T-helper 1 cell treated with Interleukin-12 subunit alpha and Interleukin-12 subunit beta and Interleukin-4 antibody, amounts not matched to agents 30 μg/mL and 1 μg/mL, for 36 hours (primary cell): ENCODE data around the gene CNNM3.

ENCODE experiments used
- H3K27ac Mint-ChIP-seq: one replicate; pipeline ENCODE4 v1.8.0; 2021; ENCODE audit warnings: mild to moderate bottlenecking, mixed read lengths
- H3K27me3 Mint-ChIP-seq: one replicate; pipeline ENCODE4 v1.8.0; 2021; ENCODE audit warnings: low read depth, mixed read lengths
- H3K36me3 Mint-ChIP-seq: one replicate; pipeline ENCODE4 v1.8.0; 2021; ENCODE audit warnings: low read depth, mixed read lengths
- H3K4me1 Mint-ChIP-seq: one replicate; pipeline ENCODE4 v1.8.0; 2021; ENCODE audit warnings: low read depth, mixed read lengths
- H3K4me3 Mint-ChIP-seq: one replicate; pipeline ENCODE4 v1.8.0; 2021; ENCODE audit warnings: mild to moderate bottlenecking, moderate library complexity, mixed read lengths
- H3K9me3 Mint-ChIP-seq: one replicate; pipeline ENCODE4 v1.8.0; 2021; ENCODE audit warnings: mixed read lengths

Gene CNNM3

GRCh38 chr2:96819876-96820511 lies 3.9 kb downstream of the CNNM3 start:
- Mint-ChIP-seq H3K4me1 (peaks cover 45% of the 10 kb centered on the region), H3K27me3 (no peaks in the 10 kb centered on the region), H3K9me3 (no peaks in the 10 kb centered on the region), H3K36me3 (peaks cover 20% of the 10 kb centered on the region), H3K27ac (peak overlapping the region; percentile 50), H3K4me3 (no peak overlapping the region)

DNA sequence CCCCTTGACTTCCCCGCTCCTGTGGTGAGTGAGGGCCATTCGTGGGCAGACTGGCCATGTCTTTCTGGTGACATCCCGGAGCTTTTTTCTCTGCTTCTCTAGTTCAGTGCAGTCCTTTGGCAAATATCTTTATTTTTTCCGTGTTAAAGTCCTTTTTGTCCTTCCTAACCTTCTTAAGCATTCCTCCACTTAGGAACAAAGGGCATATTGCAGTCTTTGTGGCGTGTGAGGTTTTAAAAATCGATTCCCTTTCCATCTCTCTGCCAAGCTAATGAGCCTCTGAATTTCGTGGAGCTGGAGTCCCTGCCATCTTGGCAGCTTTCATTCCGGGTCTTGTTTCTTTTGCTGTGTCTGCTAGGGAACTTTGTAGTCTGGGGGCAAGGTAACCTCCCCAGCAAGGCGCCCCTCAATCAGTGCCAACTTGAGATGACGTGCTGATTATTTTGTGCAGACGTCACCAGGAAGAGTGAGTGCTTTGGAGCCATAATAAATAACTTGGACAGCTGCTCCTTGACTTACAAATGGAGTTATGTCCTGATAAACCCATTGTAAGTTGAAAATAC lies 5.1 kb downstream of the CNNM3 start:
- Mint-ChIP-seq H3K9me3 (no peaks in the 10 kb centered on the region), H3K27me3 (no peaks in the 10 kb centered on the region), H3K4me1 (peaks cover 38% of the 10 kb centered on the region), H3K4me3 (no peak overlapping the region), H3K27ac (no peak overlapping the region), H3K36me3 (peaks cover 22% of the 10 kb centered on the region)

DNA sequence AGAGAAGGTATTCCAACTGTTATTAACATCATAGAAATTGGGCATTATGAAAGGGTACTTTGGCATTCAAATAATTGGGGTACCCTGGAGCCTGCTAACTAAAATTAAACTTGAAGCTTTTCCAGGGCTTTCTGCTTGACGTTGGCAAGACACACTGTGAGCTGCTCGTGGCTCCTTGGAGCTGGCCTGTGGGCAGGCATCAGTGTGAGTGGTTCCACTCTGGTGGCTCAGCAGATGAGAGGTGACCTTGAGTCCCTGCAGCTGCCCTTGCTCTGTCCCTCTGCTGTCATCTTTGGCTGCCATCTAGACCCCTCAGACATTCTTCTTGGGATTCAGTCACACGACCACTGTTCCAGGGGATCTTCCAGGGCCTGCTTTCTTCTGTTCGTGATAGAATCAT lies 6.7 kb downstream of the CNNM3 start:
- H3K4me3 Mint-ChIP-seq, result no peak overlapping the region
- peaks cover 33% of the 10 kb centered on the region for H3K4me1 Mint-ChIP-seq
- peaks cover 22% of the 10 kb centered on the region for H3K36me3 Mint-ChIP-seq
- H3K27me3 Mint-ChIP-seq, result no peaks in the 10 kb centered on the region
- H3K27ac Mint-ChIP-seq, result no peak overlapping the region
- no peaks in the 10 kb centered on the region for H3K9me3 Mint-ChIP-seq

DNA sequence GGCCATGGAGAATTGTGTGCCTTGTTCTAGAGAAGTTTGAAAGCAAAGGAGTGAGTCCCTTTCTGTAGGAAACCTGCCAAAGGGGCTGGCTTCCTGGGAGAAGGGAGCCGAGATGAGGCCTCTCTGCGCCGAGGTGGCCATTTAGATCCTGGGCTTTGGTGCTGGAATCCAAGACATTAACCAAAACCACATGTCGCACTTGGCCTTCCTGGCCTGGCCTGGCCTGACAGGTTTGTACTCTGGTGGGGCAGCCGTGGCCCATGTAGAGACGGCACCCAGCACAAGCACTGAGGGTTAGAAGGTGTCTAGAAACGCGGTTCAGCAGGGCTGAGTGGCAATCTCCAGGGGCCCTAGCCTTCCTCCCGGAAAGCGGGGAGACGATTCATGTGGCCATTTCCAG lies 7.1 kb downstream of the CNNM3 start:
- Mint-ChIP-seq H3K27me3 (no peaks in the 10 kb centered on the region), H3K4me1 (peaks cover 29% of the 10 kb centered on the region), H3K9me3 (no peaks in the 10 kb centered on the region), H3K4me3 (no peak overlapping the region), H3K36me3 (peaks cover 20% of the 10 kb centered on the region), H3K27ac (no peak overlapping the region)

GRCh38 chr2:96824079-96824870 lies 8.2 kb downstream of the CNNM3 start:
- Mint-ChIP-seq H3K27ac (no peak overlapping the region), H3K4me3 (no peak overlapping the region), H3K36me3 (peaks cover 22% of the 10 kb centered on the region), H3K9me3 (no peaks in the 10 kb centered on the region), H3K4me1 (peaks cover 19% of the 10 kb centered on the region), H3K27me3 (no peaks in the 10 kb centered on the region)

DNA sequence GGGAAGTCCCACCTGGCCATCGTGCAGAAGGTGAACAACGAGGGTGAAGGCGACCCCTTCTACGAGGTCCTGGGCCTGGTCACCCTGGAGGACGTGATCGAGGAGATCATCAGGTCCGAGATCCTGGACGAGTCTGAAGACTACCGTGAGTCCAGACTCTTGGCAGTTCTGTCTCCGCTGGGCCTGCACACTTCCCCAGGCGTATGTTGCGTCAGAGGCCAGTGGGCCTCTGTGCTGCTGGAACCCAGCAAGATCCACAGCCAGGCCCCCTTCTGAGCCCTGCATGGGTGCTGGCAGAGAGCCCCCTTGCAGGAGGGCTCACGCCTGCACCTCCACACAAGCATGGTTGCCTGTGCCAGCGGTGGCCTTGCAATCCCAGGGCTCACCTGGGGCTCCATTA lies 9.0 kb downstream of the CNNM3 start:
- Mint-ChIP-seq H3K27me3 (no peaks in the 10 kb centered on the region), H3K9me3 (no peaks in the 10 kb centered on the region), H3K4me1 (peaks cover 12% of the 10 kb centered on the region), H3K27ac (no peak overlapping the region), H3K4me3 (no peak overlapping the region), H3K36me3 (peaks cover 20% of the 10 kb centered on the region)

GRCh38 chr2:96826546-96827278 lies 10.6 kb downstream of the CNNM3 start:
- H3K27me3 Mint-ChIP-seq, result no peaks in the 10 kb centered on the region
- no peaks in the 10 kb centered on the region for H3K4me1 Mint-ChIP-seq
- H3K9me3 Mint-ChIP-seq, result no peaks in the 10 kb centered on the region
- no peak overlapping the region for H3K4me3 Mint-ChIP-seq
- peaks cover 23% of the 10 kb centered on the region for H3K36me3 Mint-ChIP-seq
- H3K27ac Mint-ChIP-seq, result no peak overlapping the region

GRCh38 chr2:96828436-96828835 lies 12.4 kb downstream of the CNNM3 start:
- Mint-ChIP-seq H3K36me3 (peaks cover 30% of the 10 kb centered on the region), H3K9me3 (no peaks in the 10 kb centered on the region), H3K27ac (no peak overlapping the region), H3K4me3 (no peak overlapping the region), H3K27me3 (no peaks in the 10 kb centered on the region), H3K4me1 (no peaks in the 10 kb centered on the region)

DNA sequence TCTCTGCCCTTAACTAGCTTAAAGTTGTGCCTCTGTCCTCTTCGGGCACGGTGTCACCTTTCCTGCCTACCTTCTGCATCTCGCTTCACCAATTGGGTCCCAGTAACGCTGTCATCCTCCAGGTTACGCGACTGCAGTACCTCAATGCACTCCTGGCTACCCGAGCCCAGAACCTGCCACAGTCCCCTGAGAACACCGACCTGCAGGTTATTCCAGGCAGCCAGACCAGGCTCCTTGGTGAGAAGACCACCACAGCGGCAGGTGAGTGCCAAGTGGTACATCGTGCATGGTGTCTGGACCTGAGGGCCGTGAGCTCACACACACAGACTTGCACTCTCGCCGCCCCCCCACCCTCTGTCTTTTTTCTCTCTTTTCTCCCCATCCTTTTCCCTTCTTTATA lies 12.8 kb downstream of the CNNM3 start:
- Mint-ChIP-seq H3K9me3 (no peaks in the 10 kb centered on the region), H3K4me3 (no peak overlapping the region), H3K36me3 (peaks cover 30% of the 10 kb centered on the region), H3K27me3 (no peaks in the 10 kb centered on the region), H3K4me1 (no peaks in the 10 kb centered on the region), H3K27ac (no peak overlapping the region)

DNA sequence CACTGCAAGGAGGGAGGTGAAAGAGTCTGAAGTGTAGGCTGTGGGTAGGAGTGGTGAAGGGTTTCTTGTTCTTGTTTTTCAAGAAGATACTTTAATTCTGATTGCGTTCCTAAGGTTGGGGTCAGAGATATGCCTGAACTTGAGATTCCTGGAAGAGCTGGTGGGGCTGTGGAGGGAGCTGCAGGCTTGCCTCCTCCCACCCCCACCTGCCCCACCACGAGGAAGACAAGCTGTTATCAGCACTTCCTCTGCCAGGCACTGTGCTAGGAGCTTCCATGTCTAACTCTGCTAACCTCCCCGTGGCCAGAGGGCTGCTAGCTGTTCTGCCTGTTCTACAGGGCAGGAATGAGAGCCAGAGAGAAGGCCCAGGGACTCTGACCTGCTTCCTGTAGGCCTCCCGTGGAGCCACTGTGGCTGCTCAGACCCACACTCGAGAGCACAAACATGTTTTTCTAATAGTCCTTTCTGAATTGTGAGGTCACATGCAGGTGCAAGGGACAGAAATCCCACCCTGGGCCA lies 14.0 kb downstream of the CNNM3 start:
- Mint-ChIP-seq H3K4me3 (no peak overlapping the region), H3K27me3 (no peaks in the 10 kb centered on the region), H3K27ac (peak overlapping the region; percentile 23), H3K9me3 (no peaks in the 10 kb centered on the region), H3K4me1 (no peaks in the 10 kb centered on the region), H3K36me3 (peaks cover 31% of the 10 kb centered on the region)

DNA sequence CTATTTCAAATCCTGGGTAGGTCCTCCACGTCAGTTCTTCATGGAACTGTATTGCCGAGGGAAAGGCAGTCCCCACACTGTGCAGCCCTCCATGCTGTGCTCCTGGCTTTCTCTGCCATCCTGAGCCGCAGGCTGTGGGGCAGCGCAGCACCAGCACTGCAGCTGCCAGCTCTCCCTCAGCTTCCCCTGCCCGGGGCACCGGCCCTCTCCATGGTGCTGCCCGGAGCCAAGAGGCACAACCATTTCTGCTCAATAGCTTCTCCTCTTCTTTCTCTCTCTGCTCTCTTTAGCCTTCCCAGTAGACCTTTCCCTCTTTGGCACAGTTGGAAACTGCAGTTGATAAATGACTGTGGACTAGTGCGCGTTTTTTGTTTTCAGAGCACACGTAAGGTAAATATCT lies 15.6 kb downstream of the CNNM3 start:
- Mint-ChIP-seq H3K4me3 (no peak overlapping the region), H3K9me3 (no peaks in the 10 kb centered on the region), H3K27ac (no peak overlapping the region), H3K36me3 (peaks cover 30% of the 10 kb centered on the region), H3K27me3 (no peaks in the 10 kb centered on the region), H3K4me1 (no peaks in the 10 kb centered on the region)

DNA sequence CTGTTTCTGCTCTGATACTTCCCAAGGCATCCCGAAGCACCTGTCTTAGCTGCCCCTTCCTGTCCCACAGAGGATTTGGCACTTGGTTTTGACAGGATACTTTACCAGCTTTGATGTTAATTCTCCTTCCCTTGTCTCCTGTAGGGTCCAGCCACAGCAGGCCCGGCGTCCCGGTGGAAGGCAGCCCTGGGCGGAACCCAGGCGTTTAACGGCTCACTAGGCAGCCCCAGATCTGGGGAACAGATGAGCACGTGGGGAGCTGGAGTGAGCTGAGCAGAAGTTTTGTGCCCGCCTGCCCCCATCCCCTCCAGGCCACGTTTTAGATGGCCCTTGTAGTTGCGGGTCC lies 16.3 kb downstream of the CNNM3 start:
- H3K9me3 Mint-ChIP-seq, result no peaks in the 10 kb centered on the region
- H3K27ac Mint-ChIP-seq, result no peak overlapping the region
- peaks cover 31% of the 10 kb centered on the region for H3K36me3 Mint-ChIP-seq
- H3K27me3 Mint-ChIP-seq, result no peaks in the 10 kb centered on the region
- no peak overlapping the region for H3K4me3 Mint-ChIP-seq
- no peaks in the 10 kb centered on the region for H3K4me1 Mint-ChIP-seq

GRCh38 chr2:96832754-96833507 lies 16.9 kb downstream of the CNNM3 start:
- no peak overlapping the region for H3K4me3 Mint-ChIP-seq
- peaks cover 31% of the 10 kb centered on the region for H3K36me3 Mint-ChIP-seq
- no peak overlapping the region for H3K27ac Mint-ChIP-seq
- H3K9me3 Mint-ChIP-seq, result no peaks in the 10 kb centered on the region
- H3K27me3 Mint-ChIP-seq, result no peaks in the 10 kb centered on the region
- no peaks in the 10 kb centered on the region for H3K4me1 Mint-ChIP-seq

GRCh38 chr2:96835830-96836229 lies 19.8 kb downstream of the CNNM3 start:
- H3K4me3 Mint-ChIP-seq, result no peak overlapping the region
- no peaks in the 10 kb centered on the region for H3K27me3 Mint-ChIP-seq
- peaks cover 22% of the 10 kb centered on the region for H3K36me3 Mint-ChIP-seq
- no peak overlapping the region for H3K27ac Mint-ChIP-seq
- H3K9me3 Mint-ChIP-seq, result no peaks in the 10 kb centered on the region
- H3K4me1 Mint-ChIP-seq, result peaks cover 6% of the 10 kb centered on the region
